ENCODE data around the gene SYT7. TPM values are rescaled to one million over a fixed set of nuclear protein-coding genes. Genes with fewer than 3 reads are reported as not detected.

The SYT7 gene
- total and polyA plus RNA-seq, 7 experiments from 2014 or later = 0.08 to 0.44 TPM; not detected in 5

- Mint-ChIP-seq H3K9me3 (peaks cover 0 to 2% (median 0%) of the 10 kb centered on the region in 11 donors), H3K27me3 (peaks cover 2 to 31% (median 18%) of the 10 kb centered on the region in 5 donors), H3K27ac (no peak overlapping the region), H3K36me3 (no peaks in the 10 kb centered on the region), H3K4me3 (no peak overlapping the region), H3K4me1 (peaks cover 0 to 1% (median 0%) of the 10 kb centered on the region in 7 donors)
- Histone ChIP-seq H3K27ac (ENCODE audit: low read depth, low read length) (no peak overlapping the region), H3K4me1 (ENCODE audit: control insufficient read depth in 2 of 2, insufficient read depth in 2 of 2, low read length in 2 of 2) (no peaks in the 10 kb centered on the region), H3K36me3 (ENCODE audit: control insufficient read depth in 2 of 3, insufficient read depth in 3 of 3, low read length in 3 of 3) (no peaks in the 10 kb centered on the region), H3K27me3 (ENCODE audit: control insufficient read depth in 2 of 2, insufficient read depth in 2 of 2, low read length in 2 of 2) (no peaks in the 10 kb centered on the region), H3K4me3 (ENCODE audit: low read length) (no peak overlapping the region), H3K9me3 (ENCODE audit: control insufficient read depth in 2 of 3, low read length in 3 of 3) (no peaks in the 10 kb centered on the region)
- CTCF ChIA-PET = no interaction called here
- ATAC-seq = no peak
- POLR2A ChIA-PET = no interaction called here
- no peak for DNase-seq
- intact Hi-C loops (cut with micrococcal nuclease) = no loop called here
These were observed 51.2 kb downstream of the SYT7 start for GRCh38 chr11:61529537-61530225.

- intact Hi-C loops (cut with micrococcal nuclease) = no loop called here
- Mint-ChIP-seq H3K4me1 (peaks cover 0 to 1% (median 0%) of the 10 kb centered on the region in 7 donors), H3K27ac (no peak overlapping the region), H3K4me3 (no peak overlapping the region), H3K36me3 (no peaks in the 10 kb centered on the region), H3K9me3 (no peaks in the 10 kb centered on the region), H3K27me3 (peaks cover 2 to 32% (median 15%) of the 10 kb centered on the region in 5 donors)
- ChIA-PET CTCF (no interaction called here), POLR2A (no interaction called here)
- no peak for ATAC-seq
- Histone ChIP-seq H3K36me3 (ENCODE audit: control insufficient read depth in 2 of 3, insufficient read depth in 3 of 3, low read length in 3 of 3) (no peaks in the 10 kb centered on the region), H3K4me3 (ENCODE audit: low read length) (no peak overlapping the region), H3K4me1 (ENCODE audit: control insufficient read depth in 2 of 2, insufficient read depth in 2 of 2, low read length in 2 of 2) (no peaks in the 10 kb centered on the region), H3K9me3 (ENCODE audit: control insufficient read depth in 2 of 3, low read length in 3 of 3) (no peaks in the 10 kb centered on the region), H3K27me3 (ENCODE audit: control insufficient read depth in 2 of 2, insufficient read depth in 2 of 2, low read length in 2 of 2) (no peaks in the 10 kb centered on the region), H3K27ac (ENCODE audit: low read depth, low read length) (no peak overlapping the region)
- no peak for DNase-seq
These were observed 52.8 kb downstream of the SYT7 start for GRCh38 chr11:61528114-61528513.

- Histone ChIP-seq H3K36me3 (ENCODE audit: control insufficient read depth in 2 of 3, insufficient read depth in 3 of 3, low read length in 3 of 3) (no peaks in the 10 kb centered on the region), H3K27ac (ENCODE audit: low read depth, low read length) (no peak overlapping the region), H3K27me3 (ENCODE audit: control insufficient read depth in 2 of 2, insufficient read depth in 2 of 2, low read length in 2 of 2) (no peaks in the 10 kb centered on the region), H3K4me1 (ENCODE audit: control insufficient read depth in 2 of 2, insufficient read depth in 2 of 2, low read length in 2 of 2) (no peaks in the 10 kb centered on the region), H3K4me3 (ENCODE audit: low read length) (no peak overlapping the region), H3K9me3 (ENCODE audit: control insufficient read depth in 2 of 3, low read length in 3 of 3) (no peaks in the 10 kb centered on the region)
- ChIA-PET CTCF (interaction anchor here (0.8 kb wide), 1 partner anchor 9 kb away, joined by 3 read pairs; no protein-coding TSS in a partner anchor), POLR2A (interaction anchor here (1.4 kb wide), 1 partner anchor 10 kb away, joined by 3 read pairs; no protein-coding TSS in a partner anchor)
- H3K36me3 Mint-ChIP-seq = no peaks in the 10 kb centered on the region
- no peak overlapping the region for H3K4me3 Mint-ChIP-seq
- H3K4me1 Mint-ChIP-seq = peaks cover 0 to 1% (median 0%) of the 10 kb centered on the region in 7 donors
- H3K27ac Mint-ChIP-seq = no peak overlapping the region
- peaks cover 2 to 32% (median 15%) of the 10 kb centered on the region in 5 donors for H3K27me3 Mint-ChIP-seq
- H3K9me3 Mint-ChIP-seq = no peaks in the 10 kb centered on the region
- no peak for DNase-seq
- intact Hi-C loops (cut with micrococcal nuclease) = no loop called here
- no peak for ATAC-seq
These were observed 53.7 kb downstream of the SYT7 start for GRCh38 chr11:61526956-61527731.

GRCh38 chr11:61526229-61526628 lies 54.6 kb downstream of the SYT7 start:
- no peaks in the 10 kb centered on the region for H3K27me3 ChIP-seq (ENCODE audit: control insufficient read depth in 2 of 2, insufficient read depth in 2 of 2, low read length in 2 of 2)
- no peak overlapping the region for H3K4me3 ChIP-seq (ENCODE audit: low read length)
- ChIA-PET CTCF (interaction anchor here (0.8 kb wide), 1 partner anchor 8 kb away, joined by 3 read pairs; no protein-coding TSS in a partner anchor), POLR2A (interaction anchor here (1.4 kb wide), 1 partner anchor 9 kb away, joined by 3 read pairs; no protein-coding TSS in a partner anchor)
- Mint-ChIP-seq H3K9me3 (no peaks in the 10 kb centered on the region), H3K36me3 (no peaks in the 10 kb centered on the region), H3K27me3 (peaks cover 2 to 37% (median 15%) of the 10 kb centered on the region in 5 donors), H3K4me1 (peaks cover 0 to 3% (median 0%) of the 10 kb centered on the region in 7 donors), H3K4me3 (no peak overlapping the region), H3K27ac (no peak overlapping the region)
- no peaks in the 10 kb centered on the region for H3K4me1 ChIP-seq (ENCODE audit: control insufficient read depth in 2 of 2, insufficient read depth in 2 of 2, low read length in 2 of 2)
- DNase-seq (no peak), ATAC-seq (no peak)
- no peaks in the 10 kb centered on the region for H3K36me3 ChIP-seq (ENCODE audit: control insufficient read depth in 2 of 3, insufficient read depth in 3 of 3, low read length in 3 of 3)
- no peaks in the 10 kb centered on the region for H3K9me3 ChIP-seq (ENCODE audit: control insufficient read depth in 2 of 3, low read length in 3 of 3)
- intact Hi-C loops (cut with micrococcal nuclease) = no loop called here
- H3K27ac ChIP-seq (ENCODE audit: low read depth, low read length) = no peak overlapping the region

- Histone ChIP-seq H3K4me3 (ENCODE audit: low read length) (no peak overlapping the region), H3K27ac (ENCODE audit: low read depth, low read length) (no peak overlapping the region), H3K27me3 (ENCODE audit: control insufficient read depth in 2 of 2, insufficient read depth in 2 of 2, low read length in 2 of 2) (no peaks in the 10 kb centered on the region), H3K9me3 (ENCODE audit: control insufficient read depth in 2 of 3, low read length in 3 of 3) (no peaks in the 10 kb centered on the region), H3K36me3 (ENCODE audit: control insufficient read depth in 2 of 3, insufficient read depth in 3 of 3, low read length in 3 of 3) (no peaks in the 10 kb centered on the region), H3K4me1 (ENCODE audit: control insufficient read depth in 2 of 2, insufficient read depth in 2 of 2, low read length in 2 of 2) (no peaks in the 10 kb centered on the region)
- Mint-ChIP-seq H3K4me1 (peaks cover 0 to 3% (median 0%) of the 10 kb centered on the region in 7 donors), H3K9me3 (no peaks in the 10 kb centered on the region), H3K27ac (peak overlapping the region in 1 of 9 donors; percentile 45), H3K36me3 (no peaks in the 10 kb centered on the region), H3K4me3 (no peak overlapping the region), H3K27me3 (peaks cover 2 to 37% (median 15%) of the 10 kb centered on the region in 5 donors)
- ChIA-PET POLR2A (no interaction called here), CTCF (no interaction called here)
- ATAC-seq (no peak), DNase-seq (no peak)
- intact Hi-C loops (cut with micrococcal nuclease) = no loop called here
These were observed 55.8 kb downstream of the SYT7 start for GRCh38 chr11:61524963-61525587.

GRCh38 chr11:61524446-61524845 lies 56.4 kb downstream of the SYT7 start:
- H3K4me3 Mint-ChIP-seq = no peak overlapping the region
- Histone ChIP-seq H3K4me1 (ENCODE audit: control insufficient read depth in 2 of 2, insufficient read depth in 2 of 2, low read length in 2 of 2) (no peaks in the 10 kb centered on the region), H3K4me3 (ENCODE audit: low read length) (no peak overlapping the region), H3K27ac (ENCODE audit: low read depth, low read length) (no peak overlapping the region), H3K27me3 (ENCODE audit: control insufficient read depth in 2 of 2, insufficient read depth in 2 of 2, low read length in 2 of 2) (no peaks in the 10 kb centered on the region), H3K36me3 (ENCODE audit: control insufficient read depth in 2 of 3, insufficient read depth in 3 of 3, low read length in 3 of 3) (no peaks in the 10 kb centered on the region), H3K9me3 (ENCODE audit: control insufficient read depth in 2 of 3, low read length in 3 of 3) (no peaks in the 10 kb centered on the region)
- H3K4me1 Mint-ChIP-seq = peaks cover 0 to 3% (median 0%) of the 10 kb centered on the region in 7 donors
- H3K27ac Mint-ChIP-seq = no peak overlapping the region
- H3K36me3 Mint-ChIP-seq = no peaks in the 10 kb centered on the region
- ChIA-PET POLR2A (no interaction called here), CTCF (no interaction called here)
- peaks cover 2 to 37% (median 15%) of the 10 kb centered on the region in 5 donors for H3K27me3 Mint-ChIP-seq
- intact Hi-C loops (cut with micrococcal nuclease) = no loop called here
- DNase-seq (no peak), ATAC-seq (no peak)
- no peaks in the 10 kb centered on the region for H3K9me3 Mint-ChIP-seq
